H1 (cell line): ENCODE measurements around the gene ADAMTS8. TPM values are rescaled to one million over a fixed set of nuclear protein-coding genes. Genes with fewer than 3 reads are reported as not detected.

ENCODE experiments used
- MAX ChIP-seq: IDR thresholded peaks from 2 replicates; pipeline ENCODE4 v1.6.1; 2012; ENCODE audit warnings: inconsistent platforms
- SUZ12 ChIP-seq: fragments of 200-600 bp; sonication (generic); IDR thresholded peaks from 2 replicates; pipeline ENCODE4 v1.6.1; 2012; ENCODE audit warnings: mild to moderate bottlenecking, inconsistent platforms, low read length, moderate library complexity, mixed read lengths
- polyA plus RNA-seq, 7 experiments: library from polyadenylated mRNA; depleted of rRNA in 3 of 7; stranded (reverse) in 5 of 7; unstranded in 2 of 7; fragments of >200 nt in 5 of 7; fragments of 200-250 nt in 2 of 7; gene quantifications; 1 replicate in 5 of 7; 2 replicates in 1 of 7; 4 replicates in 1 of 7; pipeline versions ENCODE4 v1.2.1 to v1.2.3, GENCODE V29; 2011 to 2013; ENCODE audit warnings: missing spikeins in 2 of 7, mixed read lengths in 2 of 7
- total RNA-seq: library from RNA; stranded (reverse); fragmentation: NEBNext Ultra II Directional; extraction: Animal tissue kit (Norgen Biotek cat#: 25700); gene quantifications from 2 replicates; pipeline ENCODE4 v1.2.1, GENCODE V29; 2021

The ADAMTS8 gene
- total and polyA plus RNA-seq, 2 of the 8 experiments (the other 6 are each of a cell fraction or from before 2014, with no cell fraction given): 9.3 to 16.6 TPM

GRCh38 chr11:130467116-130467900, 38.9 kb upstream of the ADAMTS8 start (continued):
- no peak for TF ChIP-seq SUZ12
- no peak for TF ChIP-seq MAX
